Measurements from ENCODE around the gene ADAM12. TPM values are rescaled to one million over a fixed set of nuclear protein-coding genes. Genes with fewer than 3 reads are reported as not detected.

ADAM12 gene
- total and polyA plus RNA-seq, 10 of the 15 experiments (the other 5 are each of a cell fraction or from before 2014, with no cell fraction given), result under 0.01 to 0.62 (median 0.04) TPM; not detected in 5

DNA sequence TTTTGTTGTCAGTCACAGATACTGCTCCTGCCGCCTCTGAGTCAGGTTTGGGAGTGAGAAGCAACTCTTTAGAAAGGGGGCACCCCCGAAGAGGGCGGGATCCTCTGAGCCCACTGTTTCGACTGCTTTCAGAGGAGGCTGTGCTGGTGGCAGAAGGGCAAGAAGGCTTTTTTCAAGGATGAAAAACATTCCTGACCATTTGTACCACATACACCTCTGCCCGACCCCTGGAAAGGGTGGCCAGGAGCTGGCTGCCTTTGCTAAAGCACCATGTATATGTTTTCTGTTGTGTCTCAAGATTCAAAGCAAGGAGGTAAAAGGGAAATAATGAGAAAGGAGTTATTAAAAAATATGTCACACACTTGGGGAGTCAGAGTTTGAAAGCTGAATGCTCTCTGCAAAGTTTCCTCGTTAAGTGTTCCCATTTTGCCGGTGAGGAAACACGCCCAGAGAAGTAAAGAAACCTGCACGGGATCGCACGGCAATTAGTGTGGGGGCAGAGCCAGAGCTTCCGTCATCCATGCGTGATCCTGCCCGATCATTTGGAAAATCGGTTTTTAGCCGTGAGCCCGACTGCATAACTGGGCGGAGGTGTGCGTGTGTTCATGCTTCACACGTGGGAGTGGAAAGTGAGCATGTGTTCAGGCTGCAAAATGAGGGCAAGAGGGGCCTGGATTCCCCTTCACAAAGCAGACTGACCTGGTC is 163.2 kb downstream of the ADAM12 start (continued):
- TF ChIP-seq ETV6 (conservative IDR thresholded peaks at IDR 0.05 in 1 of 2, IDR thresholded peaks at IDR 0.05 in 1 of 2; ENCODE audit: borderline replicate concordance in 1 of 2, low read depth in 1 of 2) (no peak), SPI1 (IDR thresholded peaks at IDR 0.05; ENCODE audit: borderline replicate concordance, insufficient read depth, low read depth, low read length) (no peak), IRF4 (IDR thresholded peaks at IDR 0.05; ENCODE audit: low read depth, low read length) (no peak), SUPT20H (IDR thresholded peaks at IDR 0.05; ENCODE audit: borderline replicate concordance, control insufficient read depth, low read depth, low read length) (no peak)

DNA sequence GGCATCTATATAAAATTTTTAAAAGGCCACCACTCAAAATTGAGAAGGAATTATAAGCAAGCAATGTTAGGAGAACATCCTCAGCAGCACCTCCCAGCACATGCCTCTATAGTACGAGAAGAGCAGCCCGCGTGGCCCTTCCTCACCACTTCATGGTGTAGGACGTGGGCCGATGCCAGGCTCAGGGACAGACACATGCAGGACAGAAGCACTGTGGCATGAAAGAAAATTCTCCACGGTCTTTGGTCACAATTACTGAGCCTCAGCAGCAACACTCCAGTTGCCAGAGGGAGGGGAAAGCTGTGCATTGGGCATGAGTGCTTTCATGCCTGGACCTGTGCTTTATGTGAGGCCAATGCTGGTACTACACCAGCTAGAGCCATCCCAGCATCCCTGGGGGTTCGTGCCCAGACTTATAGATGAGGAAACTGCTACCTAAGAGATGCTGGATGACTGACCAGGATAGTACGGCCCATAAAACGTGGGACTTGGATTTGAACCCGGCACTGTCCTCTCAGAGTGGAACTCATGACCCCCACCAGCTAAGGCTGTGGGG is 164.7 kb downstream of the ADAM12 start:
- CTCF ChIA-PET, result interaction anchor here (0.9 kb wide), 1 partner anchor 21 kb away, joined by 3 read pairs; no protein-coding TSS in a partner anchor
- RAD21 ChIA-PET (ENCODE audit: unreplicated experiment), result no interaction called here
- WGBS (ENCODE audit: insufficient coverage, insufficient replicate concordance, low lambda C conversion rate, missing lambda C conversion rate), result 33% methylated on average over 10 of the region's 10 CpGs
- Histone ChIP-seq H3K27me3 (replicated peaks in 1 of 2; ENCODE audit: control insufficient read depth in 2 of 2, insufficient read depth in 2 of 2, low read length in 1 of 2) (no peaks in the 10 kb centered on the region), H3K4me1 (ENCODE audit: control insufficient read depth, insufficient read depth, low read length) (no peaks in the 10 kb centered on the region), H3K36me3 (ENCODE audit: control insufficient read depth in 2 of 2, insufficient read depth in 2 of 2, low read length in 1 of 2) (no peaks in the 10 kb centered on the region), H3K4me3 (no peak overlapping the region), H3K27ac (ENCODE audit: control insufficient read depth, insufficient read depth) (no peak overlapping the region), H3K9ac (ENCODE audit: control insufficient read depth, insufficient read depth, low read length) (no peak overlapping the region), H4K20me1 (ENCODE audit: control insufficient read depth, insufficient read depth) (no peaks in the 10 kb centered on the region), H3K9me3 (replicated peaks; ENCODE audit: control insufficient read depth, insufficient read depth, low read length) (no peaks in the 10 kb centered on the region), H3K79me2 (ENCODE audit: control insufficient read depth, insufficient read depth, low read length) (no peaks in the 10 kb centered on the region), H3K4me2 (ENCODE audit: control insufficient read depth, insufficient read depth) (no peak overlapping the region), H2AFZ (ENCODE audit: control insufficient read depth, low read depth, low read length) (no peak overlapping the region)
- DNase-seq (ENCODE audit: low read depth, low spot score) (no peak), ATAC-seq (no peak), FAIRE-seq (no peak)
- in situ Hi-C loops (cut with MboI) (no loop called here), intact Hi-C loops (cut with micrococcal nuclease; ENCODE audit: unreplicated experiment) (no loop called here)
- BruUV-seq (replicated peaks), result no TSS peak
- SMC1A ChIA-PET (ENCODE audit: uncharacterized antibody, unreplicated experiment), result no interaction called here
- POLR2A ChIA-PET, result no interaction called here
- TF ChIP-seq NFIC (IDR thresholded peaks at IDR 0.05; ENCODE audit: low read depth, low read length) (no peak), IKZF2 (IDR thresholded peaks at IDR 0.05) (no peak), MEF2B (IDR thresholded peaks at IDR 0.05; ENCODE audit: partially characterized antibody, poor library complexity, severe bottlenecking) (no peak), RB1 (IDR thresholded peaks at IDR 0.05; ENCODE audit: borderline replicate concordance) (no peak), PML (IDR thresholded peaks at IDR 0.05; ENCODE audit: low read length) (no peak), SRF (IDR thresholded peaks at IDR 0.05; ENCODE audit: low read depth in 2 of 2, low read length in 2 of 2) (no peak), DPF2 (IDR thresholded peaks at IDR 0.05) (no peak), WRNIP1 (IDR thresholded peaks at IDR 0.05; ENCODE audit: borderline replicate concordance, low read depth, low read length) (no peak), TARDBP (IDR thresholded peaks at IDR 0.05; ENCODE audit: borderline replicate concordance) (no peak), ESRRA (IDR thresholded peaks at IDR 0.05; ENCODE audit: low read length) (no peak), CBX3 (IDR thresholded peaks at IDR 0.05; ENCODE audit: borderline replicate concordance, low read depth) (no peak), ZNF274 (IDR thresholded peaks at IDR 0.05; ENCODE audit: insufficient read depth, insufficient read length) (no peak), HCFC1 (IDR thresholded peaks at IDR 0.05; ENCODE audit: low read length) (no peak), MYB (IDR thresholded peaks at IDR 0.05; ENCODE audit: borderline replicate concordance, low read depth, low read length) (no peak), RUNX3 (IDR thresholded peaks at IDR 0.05; ENCODE audit: low read length) (no peak)
- TF ChIP-seq, protein P1, sequence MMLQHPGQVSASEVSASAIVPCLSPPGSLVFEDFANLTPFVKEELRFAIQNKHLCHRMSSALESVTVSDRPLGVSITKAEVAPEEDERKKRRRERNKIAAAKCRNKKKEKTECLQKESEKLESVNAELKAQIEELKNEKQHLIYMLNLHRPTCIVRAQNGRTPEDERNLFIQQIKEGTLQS (IDR thresholded peaks at IDR 0.05; ENCODE audit: borderline replicate concordance, extremely low read depth, low read depth, low read length), result no peak
- TF ChIP-seq, protein P2, sequence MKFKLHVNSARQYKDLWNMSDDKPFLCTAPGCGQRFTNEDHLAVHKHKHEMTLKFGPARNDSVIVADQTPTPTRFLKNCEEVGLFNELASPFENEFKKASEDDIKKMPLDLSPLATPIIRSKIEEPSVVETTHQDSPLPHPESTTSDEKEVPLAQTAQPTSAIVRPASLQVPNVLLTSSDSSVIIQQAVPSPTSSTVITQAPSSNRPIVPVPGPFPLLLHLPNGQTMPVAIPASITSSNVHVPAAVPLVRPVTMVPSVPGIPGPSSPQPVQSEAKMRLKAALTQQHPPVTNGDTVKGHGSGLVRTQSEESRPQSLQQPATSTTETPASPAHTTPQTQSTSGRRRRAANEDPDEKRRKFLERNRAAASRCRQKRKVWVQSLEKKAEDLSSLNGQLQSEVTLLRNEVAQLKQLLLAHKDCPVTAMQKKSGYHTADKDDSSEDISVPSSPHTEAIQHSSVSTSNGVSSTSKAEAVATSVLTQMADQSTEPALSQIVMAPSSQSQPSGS (IDR thresholded peaks at IDR 0.05; ENCODE audit: low read length), result no peak
- TF ChIP-seq, protein P3, sequence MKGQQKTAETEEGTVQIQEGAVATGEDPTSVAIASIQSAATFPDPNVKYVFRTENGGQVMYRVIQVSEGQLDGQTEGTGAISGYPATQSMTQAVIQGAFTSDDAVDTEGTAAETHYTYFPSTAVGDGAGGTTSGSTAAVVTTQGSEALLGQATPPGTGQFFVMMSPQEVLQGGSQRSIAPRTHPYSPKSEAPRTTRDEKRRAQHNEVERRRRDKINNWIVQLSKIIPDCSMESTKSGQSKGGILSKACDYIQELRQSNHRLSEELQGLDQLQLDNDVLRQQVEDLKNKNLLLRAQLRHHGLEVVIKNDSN (IDR thresholded peaks at IDR 0.05; ENCODE audit: borderline replicate concordance, extremely low read length, insufficient read depth, low read depth, low read length), result no peak

Measured in GM12878 (cell line).